DMS79 (cell line): Measurements from ENCODE around the gene NOX1.
"Not testable (repeated sequence)": the region's sequence is repeated elsewhere in the genome, so short reads cannot be mapped to it uniquely, and the experiment has no call there.

ENCODE experiments used
- DNase-seq: peaks from one replicate; lab custom pipeline; 2025; lab: John Stamatoyannopoulos, UW

Gene NOX1

GRCh38 chrX:100819837-100820666 is 54.1 kb downstream of the NOX1 start, which contains the start of gene CSTF2:
CSTF2 (plus strand) TSS chrX:100820391; CDS start chrX:100820417, 26 bp downstream.
- peak; percentile 59 for DNase-seq

- no peak for DNase-seq
These were observed 54.7 kb downstream of the NOX1 start for GRCh38 chrX:100819534-100819836.

- DNase-seq = no peak
These were observed 56.8 kb downstream of the NOX1 start for GRCh38 chrX:100817340-100817739.

GRCh38 chrX:100812216-100813158 is 61.7 kb downstream of the NOX1 start:
- DNase-seq = no peak

- DNase-seq = not testable (repeated sequence)
These were observed 65.9 kb downstream of the NOX1 start for GRCh38 chrX:100808265-100808664.

GRCh38 chrX:100804780-100805179 is 69.4 kb downstream of the NOX1 start:
- DNase-seq = no peak

- no peak for DNase-seq
These were observed 71.3 kb downstream of the NOX1 start for GRCh38 chrX:100802843-100803242.

- DNase-seq = no peak
These were observed 75.5 kb downstream of the NOX1 start for GRCh38 chrX:100798484-100799214.

GRCh38 chrX:100797359-100797758 is 76.8 kb downstream of the NOX1 start:
- DNase-seq = no peak

- not testable (repeated sequence) for DNase-seq
These were observed 77.8 kb downstream of the NOX1 start for GRCh38 chrX:100796371-100796770.
